HCT116 (cell line): ENCODE results near the gene HOXB3. TPM values are rescaled to one million over a fixed set of nuclear protein-coding genes. Genes with fewer than 3 reads are reported as not detected.
"Not testable (repeated sequence)": the region's sequence is repeated elsewhere in the genome, so short reads cannot be mapped to it uniquely, and the experiment has no call there.

Experiments used
- ATAC-seq: fragments of 200-7000 bp; cut with Tn5 transposase; 2 replicates; pipeline ENCODE4 v1.9.1; 2020; ENCODE audit warnings: mild to moderate bottlenecking, moderate library complexity
- BruUV-seq: library from RNA; stranded (reverse); fragments of 400-500 nt; replicated peaks from 2 replicates; lab custom pipeline; 2021; lab: Mats Ljungman, UMichigan
- CTCF ChIA-PET: fragments of 300-600 bp; sonication (Branson Sonifier 250); formaldehyde crosslinking; loops from one replicate; lab custom pipeline; 2021; ENCODE audit warnings: antibody characterized with exemption; lab: Charles Lee
- POLR2A ChIA-PET: fragments of 300-600, 350-600 bp; sonication (Branson Sonifier 250); formaldehyde crosslinking; loops from one replicate; lab custom pipeline; 2021; ENCODE audit warnings: antibody characterized with exemption; lab: Charles Lee
- RAD21 ChIA-PET, 2 experiments: fragments of 300-600 bp; sonication (Branson Sonifier 250); formaldehyde crosslinking; loops; one replicate each; lab custom pipeline; 2023; ENCODE audit warnings: low total read pairs in 2 of 2; ENCODE audit not compliant: uncharacterized antibody in 2 of 2, unreplicated experiment in 2 of 2, low non-redundant PET in 1 of 2; lab: Charles Lee
- DNase-seq: peaks from one replicate; pipeline ENCODE4 v3.0.0-alpha.2; 2010; ENCODE audit warnings: low read depth, low spot score
- H2AFZ ChIP-seq: fragments of 200-600 bp; shearing (Covaris generic), sonication (generic); 2 replicates; pipeline ENCODE4 v1.6.1; 2017; ENCODE audit warnings: low read depth, mixed run types, mixed read lengths, antibody characterized with exemption, low read length; ENCODE audit not compliant: poor library complexity, severe bottlenecking
- H3K27ac ChIP-seq: 2 replicates; pipeline ENCODE4 v1.5.1; 2012; ENCODE audit warnings: low read depth, low read length
- H3K27me3 ChIP-seq: fragments of 200-600 bp; sonication (generic); 2 replicates; pipeline ENCODE4 v1.6.1; 2016; ENCODE audit warnings: mixed run types, low read length, mixed read lengths; ENCODE audit not compliant: insufficient read depth
- H3K36me3 ChIP-seq, 2 experiments: fragments of 200-500 bp in 1 of 2; fragments of 200-600 bp in 1 of 2; sonication (Bioruptor generic) in 1 of 2; sonication (generic) in 1 of 2; 2 replicates each; pipeline versions ENCODE4 v1.5.1 to v1.6.1; 2014 to 2016; ENCODE audit warnings: low read length in 2 of 2, inconsistent platforms in 1 of 2, mixed read lengths in 1 of 2, mixed run types in 1 of 2; ENCODE audit not compliant: insufficient read depth in 2 of 2, control insufficient read depth in 1 of 2
- H3K4me1 ChIP-seq, 2 experiments: fragments of 200-600 bp in 1 of 2; sonication (generic) in 1 of 2; 2 replicates each; pipeline versions ENCODE4 v1.5.1 to v1.6.1; 2012 to 2017; ENCODE audit warnings: low read length in 2 of 2, inconsistent platforms in 1 of 2, mild to moderate bottlenecking in 1 of 2, mixed read lengths in 1 of 2, mixed run types in 1 of 2, moderate library complexity in 1 of 2; ENCODE audit not compliant: insufficient read depth in 2 of 2, control insufficient read depth in 1 of 2
- H3K4me2 ChIP-seq: fragments of 200-600 bp; sonication (generic); 2 replicates; pipeline ENCODE4 v1.6.1; 2017; ENCODE audit warnings: mixed run types, low read length, mixed read lengths
- H3K4me3 ChIP-seq, 2 experiments: fragments of 200-600 bp in 1 of 2; sonication (generic) in 1 of 2; replicated peaks in 1 of 2; 2 replicates each; pipeline ENCODE4 v1.5.1; 2011 to 2016; ENCODE audit warnings: low read length in 2 of 2, control low read depth in 1 of 2, low read depth in 1 of 2, mild to moderate bottlenecking in 1 of 2, mixed read lengths in 1 of 2, mixed run types in 1 of 2
- H3K79me2 ChIP-seq: fragments of 200-600 bp; sonication (generic); 2 replicates; pipeline ENCODE4 v1.6.1; 2017; ENCODE audit warnings: mild to moderate bottlenecking, mixed run types, low read length, moderate library complexity, mixed read lengths; ENCODE audit not compliant: insufficient read depth
- H3K9ac ChIP-seq: fragments of 200-600 bp; sonication (generic); 2 replicates; pipeline ENCODE4 v1.6.1; 2016; ENCODE audit warnings: low read length, mixed read lengths
- H3K9me2 ChIP-seq: fragments of 200-600 bp; sonication (generic), shearing (Covaris generic); 2 replicates; pipeline ENCODE4 v1.6.1; 2017; ENCODE audit warnings: mixed run types, mild to moderate bottlenecking, moderate library complexity; ENCODE audit not compliant: insufficient read depth
- H3K9me3 ChIP-seq, 2 experiments: fragments of 200-500 bp in 1 of 2; fragments of 200-600 bp in 1 of 2; sonication (Bioruptor generic) in 1 of 2; sonication (generic) in 1 of 2; 2 replicates each; pipeline ENCODE4 v1.6.1; 2014 to 2017; ENCODE audit warnings: low read length in 2 of 2, mixed read lengths in 2 of 2, inconsistent platforms in 1 of 2, low read depth in 1 of 2, mild to moderate bottlenecking in 1 of 2, mixed run types in 1 of 2, moderate library complexity in 1 of 2; ENCODE audit not compliant: control insufficient read depth in 1 of 2, insufficient read depth in 1 of 2
- H4K20me1 ChIP-seq: fragments of 200-600 bp; sonication (generic), shearing (Covaris generic); 2 replicates; pipeline ENCODE4 v1.6.1; 2017; ENCODE audit warnings: mixed run types, mild to moderate bottlenecking, moderate library complexity; ENCODE audit not compliant: insufficient read depth
- RAD21 ChIP-seq: IDR thresholded peaks from 2 replicates; pipeline ENCODE4 v1.6.1; 2012; ENCODE audit warnings: low read depth, mild to moderate bottlenecking
- SIN3A ChIP-seq: IDR thresholded peaks from 2 replicates; pipeline ENCODE4 v1.6.1; 2012; ENCODE audit warnings: low read depth
- YY1 ChIP-seq: IDR thresholded peaks from 2 replicates; pipeline ENCODE4 v1.6.1; 2011; ENCODE audit warnings: low read length, low read depth, moderate library complexity, mild to moderate bottlenecking; ENCODE audit not compliant: insufficient replicate concordance; ENCODE audit errors: extremely low read depth
- ZFX ChIP-seq: fragments of 450-650 bp; IDR thresholded peaks from 2 replicates; pipeline ENCODE4 v1.6.1; 2017
- intact Hi-C: fragments of 100-400 bp; cut with micrococcal nuclease; formaldehyde crosslinking; loops from 2 replicates; pipeline ENCODE4 v1.10.0; 2022
- total RNA-seq: library from RNA; stranded (reverse); gene quantifications from one replicate; pipeline ENCODE4 v1.2.1, GENCODE V29; 2021; ENCODE audit not compliant: unreplicated experiment
- TF ChIP-seq, protein P1 (sequence below), 3 experiments: fragments of 200-600 bp in 1 of 3; sonication (generic) in 1 of 3; IDR thresholded peaks in 2 of 3; conservative IDR thresholded peaks in 1 of 3; 2 replicates each; pipeline ENCODE4 v1.5.1; 2012 to 2017; ENCODE audit warnings: low read depth in 2 of 3, low read length in 2 of 3, antibody characterized with exemption in 1 of 3, borderline replicate concordance in 1 of 3, control low read depth in 1 of 3, mild to moderate bottlenecking in 1 of 3, mixed read lengths in 1 of 3, mixed run types in 1 of 3, moderate library complexity in 1 of 3; ENCODE audit not compliant: insufficient read depth in 1 of 3
- TF ChIP-seq, protein P2 (sequence below): IDR thresholded peaks from 2 replicates; pipeline ENCODE4 v1.6.1; 2012

Gene HOXB3
- total RNA-seq, 1 experiment from 2014 or later, result 19.8 TPM

DNA sequence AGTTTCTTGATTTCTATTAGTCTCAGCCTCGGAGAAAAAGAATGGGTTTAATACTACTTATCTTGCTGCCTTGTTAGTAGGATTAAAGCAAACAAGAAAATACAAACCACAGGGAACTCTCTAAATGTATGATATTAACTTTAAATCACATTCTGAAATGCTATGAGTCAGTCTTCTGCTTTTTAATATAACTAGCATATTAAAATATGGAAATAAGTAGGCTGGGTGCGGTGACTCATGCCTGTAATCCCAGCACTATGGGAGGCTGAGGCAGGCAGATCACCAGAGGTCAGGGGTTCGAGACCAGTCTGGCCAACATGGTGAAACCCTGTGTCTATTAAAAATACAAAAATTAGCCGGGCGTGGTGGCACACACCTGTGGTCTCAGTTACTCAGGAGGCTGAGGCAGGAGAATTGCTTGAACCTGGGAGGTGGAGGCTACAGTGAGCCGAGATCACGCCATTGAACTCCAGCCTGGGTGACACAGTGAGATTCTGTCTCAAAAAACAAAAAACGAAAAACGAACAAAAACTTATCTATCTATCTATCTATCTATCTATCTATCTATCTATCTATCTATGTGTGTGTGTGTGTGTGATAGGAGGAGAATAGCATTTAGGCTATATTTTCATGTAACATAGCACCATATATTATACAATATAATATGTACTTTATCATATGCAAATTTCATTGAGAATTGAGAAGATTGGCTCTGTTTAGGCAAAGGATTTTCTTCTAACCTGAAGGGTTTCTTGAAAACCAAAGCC lies 54.1 kb downstream of the HOXB3 start:
- H3K9me2 ChIP-seq, H3K79me2 ChIP-seq, H3K27ac ChIP-seq, intact Hi-C loops, CTCF ChIA-PET, H3K36me3 ChIP-seq, RAD21 ChIA-PET, BruUV-seq, ATAC-seq, H3K9ac ChIP-seq, POLR2A ChIA-PET, DNase-seq, H3K9me3 ChIP-seq, H4K20me1 ChIP-seq, H3K4me3 ChIP-seq, H3K27me3 ChIP-seq: not testable (repeated sequence)
- H3K4me2 ChIP-seq, result peak overlapping the region; percentile 55
- H2AFZ ChIP-seq, result peak overlapping the region; percentile 90
- peaks cover 14 to 17% of the 10 kb centered on the region in 2 experiments for H3K4me1 ChIP-seq

DNA sequence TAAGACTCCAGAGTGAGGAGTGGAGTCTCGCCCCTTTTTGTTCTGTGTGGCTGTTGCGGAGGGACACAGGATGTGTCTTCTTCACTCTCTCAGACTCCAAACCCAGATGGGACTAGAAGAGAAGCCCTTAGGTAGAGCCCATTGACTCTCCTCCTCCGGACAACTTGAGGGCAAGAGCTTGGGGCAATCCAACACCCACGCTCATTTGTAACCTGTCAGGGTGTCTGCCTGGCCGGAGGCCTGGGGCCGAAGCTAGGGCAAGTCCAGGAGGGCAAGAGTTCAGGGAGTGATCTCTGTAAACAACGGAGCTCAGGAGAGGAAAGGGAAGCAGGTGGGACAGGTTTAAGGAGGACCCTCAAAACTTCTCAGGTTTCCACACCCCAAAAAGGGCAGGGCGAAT lies 57.8 kb downstream of the HOXB3 start:
- Histone ChIP-seq H3K27ac (no peak overlapping the region), H3K36me3 (no peaks in the 10 kb centered on the region), H3K4me2 (no peak overlapping the region), H3K27me3 (no peaks in the 10 kb centered on the region), H3K9me3 (no peaks in the 10 kb centered on the region), H3K79me2 (no peaks in the 10 kb centered on the region), H3K9ac (no peak overlapping the region), H3K9me2 (no peaks in the 10 kb centered on the region), H2AFZ (no peak overlapping the region), H3K4me3 (no peak overlapping the region), H4K20me1 (no peaks in the 10 kb centered on the region), H3K4me1 (peaks cover 9 to 18% of the 10 kb centered on the region in 2 experiments)
- POLR2A ChIA-PET, result no interaction called here
- no TSS peak for BruUV-seq
- RAD21 ChIA-PET, result no interaction called here
- TF ChIP-seq, protein P1, sequence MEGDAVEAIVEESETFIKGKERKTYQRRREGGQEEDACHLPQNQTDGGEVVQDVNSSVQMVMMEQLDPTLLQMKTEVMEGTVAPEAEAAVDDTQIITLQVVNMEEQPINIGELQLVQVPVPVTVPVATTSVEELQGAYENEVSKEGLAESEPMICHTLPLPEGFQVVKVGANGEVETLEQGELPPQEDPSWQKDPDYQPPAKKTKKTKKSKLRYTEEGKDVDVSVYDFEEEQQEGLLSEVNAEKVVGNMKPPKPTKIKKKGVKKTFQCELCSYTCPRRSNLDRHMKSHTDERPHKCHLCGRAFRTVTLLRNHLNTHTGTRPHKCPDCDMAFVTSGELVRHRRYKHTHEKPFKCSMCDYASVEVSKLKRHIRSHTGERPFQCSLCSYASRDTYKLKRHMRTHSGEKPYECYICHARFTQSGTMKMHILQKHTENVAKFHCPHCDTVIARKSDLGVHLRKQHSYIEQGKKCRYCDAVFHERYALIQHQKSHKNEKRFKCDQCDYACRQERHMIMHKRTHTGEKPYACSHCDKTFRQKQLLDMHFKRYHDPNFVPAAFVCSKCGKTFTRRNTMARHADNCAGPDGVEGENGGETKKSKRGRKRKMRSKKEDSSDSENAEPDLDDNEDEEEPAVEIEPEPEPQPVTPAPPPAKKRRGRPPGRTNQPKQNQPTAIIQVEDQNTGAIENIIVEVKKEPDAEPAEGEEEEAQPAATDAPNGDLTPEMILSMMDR (IDR thresholded peaks at IDR 0.05 in 2 of 3, conservative IDR thresholded peaks at IDR 0.05 in 1 of 3; ENCODE audit: borderline replicate concordance in 1 of 3, insufficient read depth in 1 of 3, low read depth in 2 of 3, low read length in 2 of 3), result no peak
- no peak for TF ChIP-seq ZFX
- TF ChIP-seq, protein P2, sequence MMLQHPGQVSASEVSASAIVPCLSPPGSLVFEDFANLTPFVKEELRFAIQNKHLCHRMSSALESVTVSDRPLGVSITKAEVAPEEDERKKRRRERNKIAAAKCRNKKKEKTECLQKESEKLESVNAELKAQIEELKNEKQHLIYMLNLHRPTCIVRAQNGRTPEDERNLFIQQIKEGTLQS, result no peak
- no peak for TF ChIP-seq SIN3A
- no peak for TF ChIP-seq RAD21
- no peak for TF ChIP-seq YY1
- intact Hi-C loops, result no loop called here
- ATAC-seq, result no peak
- no peak for DNase-seq
- CTCF ChIA-PET, result no interaction called here
